Esophagus squamous epithelium (tissue), 4 donors: ENCODE measurements around the gene NDUFB7.

Experiments used
- POLR2A ChIP-seq, 4 donors: fragments of 450-650 bp; IDR thresholded peaks; one replicate each; pipeline ENCODE4 v1.6.1; 2017; ENCODE audit warnings: antibody characterized with exemption in 4 of 4, mild to moderate bottlenecking in 4 of 4, moderate library complexity in 3 of 4
- TF ChIP-seq, protein P1 (sequence below), 6 experiments: fragments of 450-650 bp in 4 of 6; fragments of 200-600 bp in 2 of 6; sonication (generic) in 2 of 6; IDR thresholded peaks; one replicate each; pipeline ENCODE4 v1.5.1; 2016 to 2019; ENCODE audit warnings: antibody characterized with exemption in 6 of 6, mild to moderate bottlenecking in 4 of 6, moderate library complexity in 4 of 6

DNA sequence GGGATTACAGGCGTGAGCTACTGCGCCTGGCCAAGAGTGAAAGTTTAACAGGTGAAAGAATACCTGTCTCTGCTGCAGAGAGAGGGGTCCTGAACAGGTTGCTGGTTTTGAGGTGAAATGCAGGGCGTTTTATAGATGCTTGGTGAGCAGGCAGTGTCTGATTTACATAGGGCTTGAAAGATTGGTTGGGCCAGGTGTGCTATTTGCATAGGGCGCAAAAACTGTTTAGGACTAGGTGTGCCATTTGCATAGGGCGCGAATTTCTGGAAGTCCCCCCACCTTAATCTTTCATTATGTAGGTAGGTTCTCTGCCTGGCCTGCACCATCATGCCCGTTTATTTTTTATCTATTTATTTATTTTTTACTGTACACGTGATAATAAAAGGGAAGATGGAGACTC lies 4.5 kb upstream of the NDUFB7 start:
- TF ChIP-seq, protein P1, sequence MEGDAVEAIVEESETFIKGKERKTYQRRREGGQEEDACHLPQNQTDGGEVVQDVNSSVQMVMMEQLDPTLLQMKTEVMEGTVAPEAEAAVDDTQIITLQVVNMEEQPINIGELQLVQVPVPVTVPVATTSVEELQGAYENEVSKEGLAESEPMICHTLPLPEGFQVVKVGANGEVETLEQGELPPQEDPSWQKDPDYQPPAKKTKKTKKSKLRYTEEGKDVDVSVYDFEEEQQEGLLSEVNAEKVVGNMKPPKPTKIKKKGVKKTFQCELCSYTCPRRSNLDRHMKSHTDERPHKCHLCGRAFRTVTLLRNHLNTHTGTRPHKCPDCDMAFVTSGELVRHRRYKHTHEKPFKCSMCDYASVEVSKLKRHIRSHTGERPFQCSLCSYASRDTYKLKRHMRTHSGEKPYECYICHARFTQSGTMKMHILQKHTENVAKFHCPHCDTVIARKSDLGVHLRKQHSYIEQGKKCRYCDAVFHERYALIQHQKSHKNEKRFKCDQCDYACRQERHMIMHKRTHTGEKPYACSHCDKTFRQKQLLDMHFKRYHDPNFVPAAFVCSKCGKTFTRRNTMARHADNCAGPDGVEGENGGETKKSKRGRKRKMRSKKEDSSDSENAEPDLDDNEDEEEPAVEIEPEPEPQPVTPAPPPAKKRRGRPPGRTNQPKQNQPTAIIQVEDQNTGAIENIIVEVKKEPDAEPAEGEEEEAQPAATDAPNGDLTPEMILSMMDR (IDR thresholded peaks at IDR 0.05) = no peak
- no peak for TF ChIP-seq POLR2A (IDR thresholded peaks at IDR 0.05)
